Type B pancreatic cell (in vitro differentiated cells): ENCODE results near the gene ARHGEF16. TPM values are rescaled to one million over a fixed set of nuclear protein-coding genes. Genes with fewer than 3 reads are reported as not detected.

Experiments used
- DNase-seq: peaks from one replicate; pipeline ENCODE4 v3.0.0; 2021; ENCODE audit warnings: mixed read lengths; ENCODE audit not compliant: unreplicated experiment; ENCODE audit errors: extremely low spot score
- H3K27ac Mint-ChIP-seq: 2 replicates; pipeline ENCODE4 v1.8.0; 2021; ENCODE audit warnings: mild to moderate bottlenecking, mixed read lengths
- H3K27me3 Mint-ChIP-seq: 2 replicates; pipeline ENCODE4 v1.8.0; 2021; ENCODE audit warnings: mixed read lengths
- H3K36me3 Mint-ChIP-seq: 2 replicates; pipeline ENCODE4 v1.8.0; 2021; ENCODE audit warnings: mixed read lengths
- H3K4me1 Mint-ChIP-seq: one replicate; pipeline ENCODE4 v1.8.0; 2021; ENCODE audit warnings: mixed read lengths; ENCODE audit not compliant: unreplicated experiment
- H3K4me3 Mint-ChIP-seq: 2 replicates; pipeline ENCODE4 v1.8.0; 2021; ENCODE audit warnings: mild to moderate bottlenecking, mixed read lengths
- H3K9me3 Mint-ChIP-seq: 2 replicates; pipeline ENCODE4 v1.8.0; 2021; ENCODE audit warnings: mixed read lengths
- total RNA-seq: library from RNA; stranded (reverse); gene quantifications from 2 replicates; pipeline ENCODE4 v1.2.1, GENCODE V29; 2021; ENCODE audit warnings: low replicate concordance
- TF ChIP-seq, protein P1 (sequence below): fragments of 200-600 bp; sonication (generic); conservative IDR thresholded peaks from 2 replicates; pipeline ENCODE4 v1.5.0; 2021; ENCODE audit warnings: antibody characterized with exemption, mild to moderate bottlenecking

The ARHGEF16 gene
- total RNA-seq, 1 donor from 2014 or later = 16.1 TPM

GRCh38 chr1:3436901-3437300 is 17.6 kb upstream of the ARHGEF16 start:
- no peak overlapping the region for H3K27ac Mint-ChIP-seq
- DNase-seq = no peak
- H3K4me3 Mint-ChIP-seq = no peak overlapping the region
- TF ChIP-seq, protein P1, sequence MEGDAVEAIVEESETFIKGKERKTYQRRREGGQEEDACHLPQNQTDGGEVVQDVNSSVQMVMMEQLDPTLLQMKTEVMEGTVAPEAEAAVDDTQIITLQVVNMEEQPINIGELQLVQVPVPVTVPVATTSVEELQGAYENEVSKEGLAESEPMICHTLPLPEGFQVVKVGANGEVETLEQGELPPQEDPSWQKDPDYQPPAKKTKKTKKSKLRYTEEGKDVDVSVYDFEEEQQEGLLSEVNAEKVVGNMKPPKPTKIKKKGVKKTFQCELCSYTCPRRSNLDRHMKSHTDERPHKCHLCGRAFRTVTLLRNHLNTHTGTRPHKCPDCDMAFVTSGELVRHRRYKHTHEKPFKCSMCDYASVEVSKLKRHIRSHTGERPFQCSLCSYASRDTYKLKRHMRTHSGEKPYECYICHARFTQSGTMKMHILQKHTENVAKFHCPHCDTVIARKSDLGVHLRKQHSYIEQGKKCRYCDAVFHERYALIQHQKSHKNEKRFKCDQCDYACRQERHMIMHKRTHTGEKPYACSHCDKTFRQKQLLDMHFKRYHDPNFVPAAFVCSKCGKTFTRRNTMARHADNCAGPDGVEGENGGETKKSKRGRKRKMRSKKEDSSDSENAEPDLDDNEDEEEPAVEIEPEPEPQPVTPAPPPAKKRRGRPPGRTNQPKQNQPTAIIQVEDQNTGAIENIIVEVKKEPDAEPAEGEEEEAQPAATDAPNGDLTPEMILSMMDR = no peak
- H3K4me1 Mint-ChIP-seq = peaks cover 16% of the 10 kb centered on the region
- H3K27me3 Mint-ChIP-seq = peaks cover 9% of the 10 kb centered on the region
- H3K36me3 Mint-ChIP-seq = no peaks in the 10 kb centered on the region
- no peaks in the 10 kb centered on the region for H3K9me3 Mint-ChIP-seq

- Mint-ChIP-seq H3K4me3 (no peak overlapping the region), H3K27me3 (peaks cover 19% of the 10 kb centered on the region), H3K36me3 (no peaks in the 10 kb centered on the region), H3K27ac (no peak overlapping the region), H3K9me3 (no peaks in the 10 kb centered on the region), H3K4me1 (peaks cover 16% of the 10 kb centered on the region)
- no peak for DNase-seq
- TF ChIP-seq, protein P1 = no peak
These were observed 15.7 kb upstream of the ARHGEF16 start for GRCh38 chr1:3438661-3439180.

DNA sequence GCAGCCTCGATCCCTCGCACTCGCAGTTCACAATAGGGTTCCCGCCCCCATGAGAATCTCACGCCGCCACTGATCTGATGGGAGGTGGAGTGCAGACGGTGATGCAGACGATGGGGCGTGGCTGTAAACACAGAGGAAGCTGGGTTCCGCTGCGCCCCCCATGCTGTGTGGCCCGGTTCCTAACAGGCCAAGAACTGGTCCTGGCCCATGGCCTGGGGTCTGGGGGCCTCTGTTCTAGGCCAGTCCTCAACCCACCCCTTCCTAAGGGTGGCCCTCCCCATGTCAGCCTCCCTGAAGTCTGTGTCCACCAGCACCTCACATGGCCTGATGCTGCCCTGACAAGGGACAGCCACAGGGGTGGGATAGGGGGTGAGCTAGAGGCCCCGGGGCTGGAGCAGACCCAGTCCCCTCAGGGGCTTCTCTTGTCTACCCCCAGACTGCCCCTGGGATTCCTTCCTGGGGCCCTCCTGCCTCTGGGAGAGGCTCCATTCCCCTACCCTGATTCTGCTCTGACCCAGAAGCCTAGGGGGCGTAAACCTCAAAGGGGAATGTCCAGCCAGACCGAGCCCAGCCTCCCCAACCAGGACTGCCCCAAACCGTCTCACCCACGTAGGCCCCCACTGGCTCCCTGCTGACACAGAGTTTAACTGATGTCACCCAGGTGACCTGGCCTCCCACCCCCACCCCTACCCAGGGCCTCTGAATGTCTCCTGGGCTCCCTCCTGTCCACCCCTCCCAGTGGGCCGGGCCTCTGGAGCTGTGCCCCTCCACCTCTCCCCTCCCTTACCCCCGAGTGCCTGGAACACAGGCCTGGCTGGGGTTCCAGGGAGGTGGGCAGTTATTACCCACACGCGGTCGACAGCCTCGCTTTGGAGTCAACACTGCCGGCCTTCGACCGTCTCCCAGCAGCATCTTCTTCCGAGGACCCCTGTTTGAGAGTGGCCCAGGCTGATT is 14.8 kb upstream of the ARHGEF16 start:
- Mint-ChIP-seq H3K9me3 (no peaks in the 10 kb centered on the region), H3K27me3 (peaks cover 20% of the 10 kb centered on the region), H3K27ac (no peak overlapping the region), H3K4me1 (peaks cover 16% of the 10 kb centered on the region), H3K4me3 (no peak overlapping the region), H3K36me3 (no peaks in the 10 kb centered on the region)
- TF ChIP-seq, protein P1 = no peak
- DNase-seq = no peak

DNA sequence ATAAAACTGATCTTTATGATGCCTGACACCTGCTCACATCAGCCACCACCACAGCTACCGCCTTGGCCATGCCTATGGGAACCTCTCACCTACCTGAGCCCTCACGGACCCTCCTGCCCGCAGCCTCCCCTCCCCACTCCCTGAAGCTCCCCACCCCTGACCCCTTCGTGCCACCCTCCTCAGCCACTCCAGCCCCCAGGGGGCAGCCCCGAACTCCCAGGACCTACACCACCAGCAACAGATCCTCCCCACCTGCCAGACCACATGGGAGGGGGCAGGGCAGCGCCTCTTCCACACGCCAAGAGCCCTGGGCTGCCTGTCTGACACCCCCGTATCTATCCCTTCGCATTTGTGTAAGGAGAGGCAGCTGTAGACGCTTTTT is 14.2 kb upstream of the ARHGEF16 start:
- H3K27ac Mint-ChIP-seq = no peak overlapping the region
- H3K9me3 Mint-ChIP-seq = no peaks in the 10 kb centered on the region
- no peaks in the 10 kb centered on the region for H3K36me3 Mint-ChIP-seq
- H3K27me3 Mint-ChIP-seq = peaks cover 20% of the 10 kb centered on the region
- H3K4me1 Mint-ChIP-seq = peaks cover 16% of the 10 kb centered on the region
- no peak for DNase-seq
- H3K4me3 Mint-ChIP-seq = peak overlapping the region; percentile 22
- TF ChIP-seq, protein P1 = no peak

GRCh38 chr1:3440711-3441409 is 13.6 kb upstream of the ARHGEF16 start:
- Mint-ChIP-seq H3K9me3 (no peaks in the 10 kb centered on the region), H3K4me3 (peak overlapping the region; percentile 44), H3K36me3 (no peaks in the 10 kb centered on the region), H3K27me3 (peaks cover 20% of the 10 kb centered on the region), H3K27ac (peak overlapping the region; percentile 45), H3K4me1 (peaks cover 16% of the 10 kb centered on the region)
- DNase-seq = no peak
- TF ChIP-seq, protein P1 = no peak
